GM18511 (cell line): ENCODE measurements around the gene ZP3.
"Not testable (repeated sequence)": the region's sequence is repeated elsewhere in the genome, so short reads cannot be mapped to it uniquely, and the experiment has no call there.

ENCODE experiments used
- ATAC-seq: cut with Tn5 transposase; IDR thresholded peaks from one replicate; pipeline ENCODE4 v1.9.1; 2021; ENCODE audit warnings: mild to moderate bottlenecking, moderate library complexity; ENCODE audit not compliant: unreplicated experiment

Gene ZP3

DNA sequence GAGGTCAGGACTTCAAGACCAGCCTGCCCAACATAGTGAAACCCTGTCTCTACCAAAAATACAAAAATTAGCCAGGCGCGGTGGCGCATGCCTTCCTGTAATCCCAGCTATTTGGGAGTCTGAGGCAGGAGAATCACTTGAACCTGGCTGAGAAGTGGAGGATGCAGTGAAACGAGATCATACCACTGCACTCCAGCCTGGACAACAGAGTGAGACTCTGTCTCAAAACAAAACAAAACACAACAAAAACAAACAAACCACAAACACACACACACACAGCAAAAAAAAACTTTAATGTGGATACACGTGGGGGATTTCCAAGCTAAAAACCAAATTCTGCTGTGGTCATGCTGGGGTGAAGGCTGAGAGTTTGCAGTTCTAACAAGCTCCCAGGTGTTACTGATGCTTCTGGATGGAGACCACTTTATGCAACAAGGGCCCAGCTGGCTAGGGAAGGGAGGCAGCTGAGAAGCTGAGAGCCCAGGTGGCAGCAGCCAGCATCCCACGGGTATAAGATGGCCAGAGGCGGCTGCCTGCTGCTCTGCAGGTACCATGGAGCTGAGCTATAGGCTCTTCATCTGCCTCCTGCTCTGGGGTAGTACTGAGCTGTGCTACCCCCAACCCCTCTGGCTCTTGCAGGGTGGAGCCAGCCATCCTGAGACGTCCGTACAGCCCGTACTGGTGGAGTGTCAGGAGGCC, at the start of gene ZP3:
ZP3 (plus strand) TSS at position 538 of the 699 bp plus-strand sequence; CDS start at position 553, 15 bp downstream.
- peak; percentile 67 for ATAC-seq

DNA sequence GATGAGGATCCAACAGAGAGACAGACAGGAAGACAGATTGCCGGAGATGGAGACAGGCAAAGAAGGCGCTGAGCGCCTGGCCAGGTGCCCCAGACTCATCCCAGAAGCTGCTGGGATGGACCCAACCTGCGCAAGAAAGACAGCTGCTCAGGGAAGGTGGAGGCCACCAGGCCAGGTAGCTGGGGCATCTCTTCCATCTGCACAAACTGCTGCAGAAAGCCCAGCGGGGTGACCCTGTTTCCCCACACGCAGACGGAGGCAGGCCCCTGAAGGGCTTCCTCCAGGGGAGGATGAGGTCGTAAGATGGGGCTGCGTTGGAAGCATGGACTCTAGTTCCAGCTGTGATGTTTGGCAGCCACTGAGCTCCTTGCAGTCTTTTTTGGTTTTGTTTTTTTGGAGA, 49.5 kb upstream of the ZP3 start:
- ATAC-seq, result no peak

DNA sequence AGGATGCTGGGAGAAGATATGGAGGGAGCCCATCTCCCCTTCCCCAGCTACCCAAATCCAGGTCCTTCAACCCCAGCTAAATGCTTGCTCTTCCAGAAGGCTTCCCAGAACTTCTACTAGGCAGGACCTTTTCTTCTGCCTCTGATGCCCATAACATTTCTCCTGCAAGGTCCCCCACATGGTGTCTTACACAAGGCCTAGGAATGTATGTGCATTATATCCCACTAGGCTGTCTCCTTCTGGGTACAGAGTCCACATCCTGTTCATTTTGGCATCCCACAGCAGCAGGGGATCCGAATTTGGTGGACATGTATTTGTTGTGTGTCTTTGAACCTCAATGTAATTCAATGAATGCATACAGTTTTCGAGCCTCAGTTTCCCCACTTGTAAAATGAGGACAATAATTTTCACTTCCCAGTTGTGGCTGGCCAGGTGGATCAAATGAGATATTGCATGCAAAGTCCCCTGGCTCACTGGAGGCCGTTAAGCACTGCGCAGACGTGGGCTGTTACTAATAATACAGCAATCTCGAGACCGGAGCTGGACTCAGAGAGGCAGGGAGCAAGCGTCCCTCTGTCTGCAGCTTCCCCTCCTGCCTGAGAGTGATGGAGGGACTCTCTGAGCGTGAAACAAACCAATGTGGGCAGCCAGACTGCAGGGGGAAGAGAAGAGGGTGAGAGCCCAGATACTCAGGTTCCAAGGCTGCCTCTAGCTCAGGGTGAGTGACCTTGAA, 47.4 kb upstream of the ZP3 start:
- ATAC-seq, result no peak

DNA sequence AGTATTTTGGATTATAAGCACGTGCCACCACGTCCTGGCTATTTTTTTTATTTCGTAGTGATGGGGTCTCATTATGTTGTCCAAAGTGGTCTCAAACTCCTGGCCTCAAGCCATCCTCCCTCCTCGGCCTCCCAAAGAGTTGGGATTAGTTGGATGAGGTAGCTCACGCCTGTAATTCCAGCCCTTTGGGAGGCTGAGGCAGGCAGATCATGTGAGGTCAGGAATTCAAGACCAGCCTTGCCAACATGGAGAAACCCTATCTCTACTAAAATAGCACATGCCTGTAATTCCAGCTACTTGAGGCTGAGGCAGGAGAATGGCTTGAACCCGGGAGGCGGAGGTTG, 44.2 kb upstream of the ZP3 start:
- ATAC-seq, result no peak

- ATAC-seq, result no peak
Measured at GRCh38 chr7:76381814-76382213, 42.9 kb upstream of the ZP3 start.

GRCh38 chr7:76383089-76383944, 41.4 kb upstream of the ZP3 start:
- no peak for ATAC-seq

DNA sequence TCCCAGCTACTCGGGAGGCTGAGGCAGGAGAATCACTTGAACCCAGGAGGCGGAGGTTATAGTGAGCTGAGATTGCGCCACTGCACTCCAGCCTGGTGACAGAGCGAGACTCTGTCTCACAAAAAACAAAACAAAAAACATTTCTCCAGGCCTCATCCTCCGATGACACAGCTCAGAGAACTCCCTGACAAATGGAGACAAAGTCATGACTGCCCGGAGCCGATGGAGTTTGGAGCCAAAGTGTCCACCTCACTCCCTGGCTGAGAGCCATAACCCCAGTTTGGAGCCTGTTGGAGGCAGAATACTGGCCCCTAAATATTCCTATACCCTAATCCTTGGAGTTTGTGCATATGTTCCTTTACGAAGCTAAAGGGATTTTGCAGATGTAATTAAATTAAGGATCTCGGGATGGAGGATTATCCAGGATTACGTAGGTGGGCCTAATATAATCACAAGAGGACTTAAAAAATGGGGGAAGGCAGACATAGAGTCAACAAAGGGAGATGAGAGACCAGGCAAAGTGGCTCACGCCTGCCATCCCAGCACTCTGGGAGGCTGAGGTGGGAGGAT, 38.0 kb upstream of the ZP3 start:
- ATAC-seq, result no peak

DNA sequence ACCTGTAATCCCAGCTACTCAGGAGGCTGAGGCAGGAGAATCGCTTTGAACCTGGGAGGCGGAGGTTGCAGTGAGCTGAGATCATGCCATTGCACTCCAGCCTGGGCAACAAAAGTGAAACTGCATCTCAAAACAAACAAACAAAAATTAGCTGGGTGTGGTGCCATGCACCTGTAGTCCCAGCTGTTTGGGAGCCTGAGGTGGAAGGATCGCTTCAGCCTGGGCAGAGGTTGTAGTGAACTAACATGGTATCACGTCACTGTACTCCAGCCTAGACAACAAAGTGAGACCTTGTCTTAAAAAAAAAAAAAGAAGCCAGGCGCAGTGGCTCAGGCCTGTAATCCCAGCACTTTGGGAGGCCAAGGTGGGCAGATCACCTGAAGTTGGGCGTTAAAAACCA, 37.0 kb upstream of the ZP3 start:
- not testable (repeated sequence) for ATAC-seq

DNA sequence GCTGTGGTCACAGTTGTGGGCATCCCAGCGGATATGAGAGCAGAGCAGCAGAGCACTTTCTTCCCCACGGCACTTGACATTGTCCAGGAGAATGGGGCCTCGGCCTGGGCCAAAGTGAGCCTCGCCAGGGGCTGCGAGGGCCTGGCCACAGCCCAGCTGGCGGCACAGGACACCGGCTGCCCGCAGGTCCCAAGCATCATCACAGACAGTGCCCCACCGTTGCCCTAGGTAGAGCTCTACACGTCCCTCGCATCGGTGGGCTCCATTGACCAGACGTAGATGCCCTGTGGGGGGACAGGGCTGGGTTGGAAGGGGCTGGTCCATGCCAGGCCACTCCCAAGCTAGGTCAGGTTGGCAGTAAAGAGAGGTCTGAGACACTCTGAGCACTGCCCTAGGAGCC, 34.7 kb upstream of the ZP3 start:
- ATAC-seq, result no peak

DNA sequence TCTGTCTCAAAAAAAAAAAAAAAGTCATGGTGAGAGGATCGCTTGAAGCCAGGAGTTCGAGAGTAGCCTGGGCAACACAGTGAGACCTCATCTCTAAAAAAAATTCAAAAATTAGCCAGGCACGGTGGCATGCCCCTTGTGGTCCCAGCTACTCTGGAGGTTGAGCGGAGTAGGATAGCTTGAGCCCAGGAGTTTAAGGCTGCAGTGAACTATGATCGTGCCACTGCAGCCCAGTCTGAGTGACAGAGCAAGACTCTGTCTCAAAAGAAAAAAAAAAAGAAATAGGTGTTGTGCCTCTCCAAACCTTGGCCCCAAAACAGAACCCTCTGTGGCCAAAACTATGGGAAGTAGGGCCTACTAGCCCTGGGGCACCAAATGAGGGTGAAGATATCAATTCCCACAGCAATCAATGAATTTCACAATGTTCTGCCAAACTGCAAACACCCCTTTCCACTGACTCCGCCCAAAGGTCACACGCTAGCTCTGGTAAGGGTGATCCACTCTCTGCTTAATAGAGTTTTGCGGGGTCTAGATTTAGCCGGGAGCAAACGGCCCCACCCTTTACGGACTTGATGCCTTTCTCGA, 32.1 kb upstream of the ZP3 start:
- ATAC-seq, result no peak

DNA sequence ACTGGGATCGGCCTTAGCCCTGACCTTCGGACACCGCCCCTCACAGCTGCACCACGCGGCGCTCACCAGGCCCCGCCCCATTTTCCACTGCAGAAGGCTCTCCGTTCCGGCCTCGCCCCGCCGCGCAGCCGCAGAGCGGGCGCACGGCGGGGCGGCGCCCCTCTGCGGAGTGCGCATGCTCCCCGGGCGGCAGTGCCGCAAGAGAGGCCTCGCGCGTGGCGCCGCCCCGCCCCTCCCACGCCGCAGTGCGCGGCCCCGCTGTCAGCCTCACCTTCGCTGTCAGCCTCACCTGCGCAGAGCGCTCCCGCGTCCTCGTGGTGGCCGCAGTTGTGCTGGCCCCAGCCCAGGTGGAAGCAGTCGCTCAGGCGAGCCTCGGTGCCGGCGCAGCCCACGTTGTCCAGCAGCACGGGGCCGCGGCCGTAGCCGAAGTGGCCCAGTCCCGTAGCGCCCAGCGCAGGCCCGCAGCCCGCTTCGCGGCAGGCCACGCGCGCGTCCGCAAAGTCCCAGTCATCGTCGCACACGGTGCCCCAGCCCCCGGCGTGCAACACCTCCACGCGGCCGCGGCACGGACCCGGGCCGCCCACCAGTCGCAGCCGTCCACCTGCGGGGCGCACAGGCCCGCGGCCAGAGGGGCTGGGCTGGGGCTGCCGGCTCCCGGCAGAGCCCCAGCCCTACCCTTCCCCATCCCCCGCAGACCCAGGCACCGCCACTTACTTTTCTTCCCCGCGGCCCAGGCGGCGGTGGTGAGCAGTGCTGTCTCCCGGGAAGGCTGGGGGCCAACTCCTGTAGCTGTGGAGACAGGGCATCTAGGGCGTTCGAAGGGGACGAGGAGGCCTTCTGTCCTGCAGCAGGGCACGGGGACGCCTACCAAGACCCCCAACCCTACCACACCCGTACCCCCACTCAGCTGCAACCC, 31.4 kb upstream of the ZP3 start:
- peak; percentile 86 for ATAC-seq

- ATAC-seq, result no peak
Measured at GRCh38 chr7:76394957-76395356, 29.8 kb upstream of the ZP3 start.

- not testable (repeated sequence) for ATAC-seq
Measured at GRCh38 chr7:76395605-76395964, 29.2 kb upstream of the ZP3 start.

- no peak for ATAC-seq
Measured at GRCh38 chr7:76395965-76396726, 28.6 kb upstream of the ZP3 start.

DNA sequence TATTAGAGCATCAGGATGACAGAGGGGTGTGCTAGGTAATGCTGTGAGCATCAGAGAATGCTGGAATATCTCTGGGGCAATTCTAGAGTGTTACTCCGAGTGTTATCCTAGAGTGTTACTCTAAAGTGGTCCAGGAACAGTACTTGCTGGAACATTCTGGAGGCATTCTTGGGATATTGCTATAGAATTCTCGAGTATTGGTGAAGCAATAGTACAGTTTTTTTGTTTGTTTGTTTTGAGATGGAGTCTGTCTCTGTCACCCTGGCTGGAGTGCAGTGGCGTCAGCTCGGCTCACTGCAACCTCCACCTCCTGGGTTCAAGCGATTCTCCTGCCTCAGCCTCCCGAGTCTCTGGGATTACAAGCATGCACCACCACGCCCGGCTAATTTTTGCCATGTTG, 27.9 kb upstream of the ZP3 start:
- no peak for ATAC-seq

GRCh38 chr7:76397409-76398183, 27.2 kb upstream of the ZP3 start:
- peak; percentile 39 for ATAC-seq

DNA sequence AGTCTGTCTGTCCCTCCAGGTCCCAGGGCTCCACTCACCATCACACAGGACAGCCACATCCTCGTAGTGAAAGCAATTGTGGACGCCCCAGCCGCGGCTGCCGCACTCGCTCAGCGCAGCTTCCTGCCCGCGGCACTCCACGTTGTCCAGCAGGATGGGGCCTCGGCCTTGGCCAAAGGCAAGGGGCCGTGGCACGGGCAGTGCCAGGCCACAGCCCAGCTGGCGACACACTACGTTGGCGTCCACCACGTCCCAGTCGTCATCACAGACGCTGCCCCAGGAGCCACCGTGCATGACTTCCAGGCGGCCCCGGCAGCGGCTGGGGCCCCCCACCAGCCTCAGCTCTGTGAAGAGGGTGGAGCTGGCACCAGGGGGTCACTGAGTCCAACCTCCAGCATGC, 24.5 kb upstream of the ZP3 start:
- no peak for ATAC-seq

DNA sequence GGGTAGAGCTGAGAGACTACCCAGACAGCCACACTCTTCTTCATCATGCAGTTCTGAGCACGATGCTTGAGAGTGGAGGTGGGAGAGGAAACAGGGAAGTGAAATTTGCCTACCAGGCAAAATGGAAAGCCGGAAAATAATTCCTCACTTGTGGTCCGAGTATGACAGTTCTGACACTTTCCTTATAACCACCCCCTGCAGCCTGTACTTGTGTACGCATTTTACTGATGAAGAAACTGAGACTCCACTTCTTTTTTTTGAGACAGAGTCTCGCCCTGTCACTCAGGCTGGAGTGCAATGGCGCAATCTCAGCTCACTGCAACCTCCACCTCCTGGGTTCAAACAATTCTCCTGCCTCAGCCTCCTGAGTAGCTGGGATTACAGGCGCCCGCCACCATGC, 21.7 kb upstream of the ZP3 start:
- ATAC-seq, result not testable (repeated sequence)
